ENCODE measurements around the gene POC1A.

POC1A gene

DNA sequence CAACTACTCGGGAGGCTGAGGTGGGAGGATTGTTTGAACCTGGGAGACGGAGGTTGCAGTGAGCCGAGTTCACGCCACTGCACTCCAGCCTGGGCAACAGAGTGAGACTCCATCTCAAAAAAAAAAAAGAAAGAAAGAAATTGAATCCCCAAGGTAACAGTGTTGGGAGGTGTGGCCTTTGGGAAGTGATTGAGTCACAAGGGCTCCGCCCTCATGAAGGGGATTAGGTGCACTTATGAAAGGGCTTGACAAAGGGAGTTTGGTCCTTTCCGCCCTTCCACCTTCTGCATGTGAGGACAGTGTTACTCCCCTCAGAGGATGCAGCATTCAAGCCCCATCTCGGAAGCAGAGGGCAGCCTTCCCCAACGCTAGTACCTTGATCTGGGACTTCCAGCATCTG is 21.3 kb downstream of the POC1A start:
- ATAC-seq, result no peak
- no peak overlapping the region for H3K27ac Mint-ChIP-seq
- no peaks in the 10 kb centered on the region for H3K36me3 Mint-ChIP-seq
- no peak overlapping the region for H3K4me3 Mint-ChIP-seq
- no peaks in the 10 kb centered on the region for H3K9me3 Mint-ChIP-seq
- no peak for DNase-seq (ENCODE audit: low spot score in 2 of 2)
- peaks cover 4% of the 10 kb centered on the region for H3K4me1 Mint-ChIP-seq

GRCh38 chr3:52132041-52132440 is 22.2 kb downstream of the POC1A start:
- DNase-seq (ENCODE audit: low spot score in 2 of 2) (no peak), ATAC-seq (no peak)
- Mint-ChIP-seq H3K9me3 (no peaks in the 10 kb centered on the region), H3K27ac (no peak overlapping the region), H3K4me1 (peaks cover 4% of the 10 kb centered on the region), H3K4me3 (no peak overlapping the region), H3K36me3 (no peaks in the 10 kb centered on the region)

GRCh38 chr3:52130966-52131622 is 23.1 kb downstream of the POC1A start:
- H3K4me3 Mint-ChIP-seq, result no peak overlapping the region
- H3K4me1 Mint-ChIP-seq, result peaks cover 4% of the 10 kb centered on the region
- DNase-seq (ENCODE audit: low spot score in 2 of 2) (no peak), ATAC-seq (no peak)
- H3K27ac Mint-ChIP-seq, result peak overlapping the region; percentile 58
- H3K9me3 Mint-ChIP-seq, result no peaks in the 10 kb centered on the region
- H3K36me3 Mint-ChIP-seq, result no peaks in the 10 kb centered on the region

GRCh38 chr3:52128118-52128683 is 26.0 kb downstream of the POC1A start:
- no peaks in the 10 kb centered on the region for H3K36me3 Mint-ChIP-seq
- no peak overlapping the region for H3K27ac Mint-ChIP-seq
- H3K4me1 Mint-ChIP-seq, result no peaks in the 10 kb centered on the region
- no peaks in the 10 kb centered on the region for H3K9me3 Mint-ChIP-seq
- ATAC-seq (no peak), DNase-seq (ENCODE audit: low spot score in 2 of 2) (no peak)
- no peak overlapping the region for H3K4me3 Mint-ChIP-seq

DNA sequence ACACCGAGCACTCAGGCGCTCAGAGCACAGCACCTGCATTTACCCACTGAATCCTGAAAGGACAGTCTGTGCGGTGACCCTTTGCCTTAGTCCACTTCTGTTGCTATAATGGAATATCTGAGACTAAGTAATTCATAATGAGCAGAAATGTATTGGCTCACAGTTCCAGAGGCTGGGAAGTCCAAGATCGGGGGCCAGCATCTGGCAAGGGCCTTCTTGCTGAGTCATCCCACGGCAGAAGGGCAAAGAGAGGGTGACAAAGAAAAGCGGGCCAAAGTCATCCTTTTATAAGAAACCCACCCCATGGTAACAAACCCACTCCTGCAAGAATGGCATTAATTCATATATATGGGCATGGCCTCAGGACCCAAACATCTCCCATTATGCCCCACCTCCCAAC is 27.7 kb downstream of the POC1A start:
- DNase-seq (ENCODE audit: low spot score in 2 of 2) (no peak), ATAC-seq (no peak)
- Mint-ChIP-seq H3K4me1 (no peaks in the 10 kb centered on the region), H3K36me3 (no peaks in the 10 kb centered on the region), H3K4me3 (no peak overlapping the region), H3K9me3 (no peaks in the 10 kb centered on the region), H3K27ac (peak overlapping the region; percentile 80)

DNA sequence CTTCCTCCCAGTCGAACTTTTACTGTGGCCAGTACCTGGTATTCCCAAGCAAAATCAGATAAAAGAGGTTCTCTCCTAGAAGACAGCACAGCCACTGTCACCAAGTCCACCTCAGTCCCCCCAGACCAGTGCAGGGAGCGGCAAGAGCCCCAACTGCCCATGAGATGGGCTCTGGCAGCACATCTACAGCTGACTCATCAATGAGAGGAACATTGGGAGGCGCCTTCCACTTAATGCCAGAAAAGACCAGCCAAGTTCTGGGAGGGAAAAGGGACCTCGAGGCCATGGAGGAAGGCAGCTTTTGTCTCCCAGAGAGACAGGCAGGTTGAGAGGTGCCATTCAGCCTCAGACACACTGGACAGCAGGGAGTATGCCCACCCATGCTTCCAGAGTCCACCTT is 28.2 kb downstream of the POC1A start:
- H3K36me3 Mint-ChIP-seq, result no peaks in the 10 kb centered on the region
- ATAC-seq, result no peak
- H3K4me1 Mint-ChIP-seq, result no peaks in the 10 kb centered on the region
- DNase-seq (ENCODE audit: low spot score in 2 of 2), result no peak
- H3K9me3 Mint-ChIP-seq, result no peaks in the 10 kb centered on the region
- no peak overlapping the region for H3K4me3 Mint-ChIP-seq
- peak overlapping the region; percentile 80 for H3K27ac Mint-ChIP-seq

DNA sequence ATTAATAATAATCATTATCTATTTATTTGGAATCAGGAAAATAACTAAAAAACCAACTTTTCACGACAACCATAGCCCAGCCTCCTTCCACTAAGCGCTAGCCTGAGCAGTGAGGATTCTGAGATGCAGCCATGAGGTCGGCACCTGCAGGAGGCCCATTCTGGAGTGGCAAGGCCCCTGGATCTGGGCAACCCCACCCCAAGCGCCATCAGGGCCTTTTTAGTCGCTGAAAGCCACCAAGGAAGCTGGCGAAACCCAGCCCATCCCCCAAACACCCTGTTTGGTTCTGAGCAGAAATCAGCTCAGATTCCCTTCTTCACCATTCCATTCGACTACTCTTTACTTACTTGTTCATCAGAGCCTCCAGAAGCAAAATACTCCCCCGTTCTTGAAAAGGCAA is 29.5 kb downstream of the POC1A start:
- ATAC-seq (no peak), DNase-seq (ENCODE audit: low spot score in 2 of 2) (no peak)
- Mint-ChIP-seq H3K4me3 (no peak overlapping the region), H3K27ac (no peak overlapping the region), H3K9me3 (no peaks in the 10 kb centered on the region), H3K36me3 (no peaks in the 10 kb centered on the region), H3K4me1 (no peaks in the 10 kb centered on the region)

GRCh38 chr3:52124126-52124525 is 30.1 kb downstream of the POC1A start:
- H3K36me3 Mint-ChIP-seq, result no peaks in the 10 kb centered on the region
- no peak for ATAC-seq
- no peaks in the 10 kb centered on the region for H3K9me3 Mint-ChIP-seq
- DNase-seq (ENCODE audit: low spot score in 2 of 2), result no peak
- H3K4me1 Mint-ChIP-seq, result no peaks in the 10 kb centered on the region
- H3K27ac Mint-ChIP-seq, result peak overlapping the region; percentile 60
- H3K4me3 Mint-ChIP-seq, result no peak overlapping the region

DNA sequence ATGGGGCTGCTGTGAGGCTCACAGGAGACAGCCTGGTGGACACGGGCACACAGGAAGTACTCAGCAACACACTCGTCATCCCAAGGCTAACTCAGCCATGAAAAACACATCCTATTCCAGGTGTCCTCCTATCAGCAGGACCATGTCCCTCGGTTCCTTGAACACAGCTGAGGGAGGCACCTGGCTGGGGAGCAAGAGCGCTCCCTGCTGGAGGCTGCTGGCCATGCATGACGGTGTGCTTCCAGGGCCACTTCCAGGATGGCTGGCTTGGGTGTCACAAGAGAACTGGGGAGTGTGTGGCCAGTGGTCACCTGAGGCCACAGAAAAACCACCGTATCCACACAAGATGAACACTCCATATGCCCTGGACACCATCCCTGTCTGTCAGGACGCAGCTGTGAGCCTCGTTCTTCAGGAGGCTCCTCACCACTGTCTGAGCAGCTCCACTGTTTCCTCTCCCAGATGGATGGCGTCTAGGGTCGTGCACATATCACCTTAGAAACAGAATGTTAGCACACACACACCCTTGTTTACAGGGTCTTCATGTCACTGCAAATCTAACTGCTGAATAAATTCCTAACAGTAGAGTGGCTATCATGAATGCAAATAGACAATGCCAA is 31.0 kb downstream of the POC1A start:
- DNase-seq (ENCODE audit: low spot score in 2 of 2), result peak; percentile 75 to 81
- no peaks in the 10 kb centered on the region for H3K9me3 Mint-ChIP-seq
- peak; percentile 81 for ATAC-seq
- H3K4me3 Mint-ChIP-seq, result no peak overlapping the region
- H3K36me3 Mint-ChIP-seq, result no peaks in the 10 kb centered on the region
- H3K27ac Mint-ChIP-seq, result peak overlapping the region; percentile 60
- no peaks in the 10 kb centered on the region for H3K4me1 Mint-ChIP-seq

DNA sequence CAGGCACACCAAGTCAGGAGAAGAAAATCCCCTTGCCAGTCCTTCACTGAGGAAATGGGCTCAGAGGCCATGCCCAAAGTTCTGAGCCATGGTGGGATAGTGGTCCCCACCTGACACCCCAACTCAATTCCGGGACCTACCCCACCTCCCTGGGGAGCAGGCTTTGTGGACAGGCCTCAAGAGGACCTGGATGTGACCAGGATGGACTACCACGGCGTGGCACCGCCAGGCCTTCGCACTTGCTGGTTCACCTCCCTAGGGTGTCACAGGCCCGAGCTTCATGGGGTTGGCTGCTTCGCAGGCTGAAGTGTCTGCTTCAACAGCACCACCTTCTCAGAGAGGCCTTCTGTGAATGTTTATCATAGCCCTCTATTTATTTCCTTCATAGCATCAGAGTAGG is 31.7 kb downstream of the POC1A start:
- DNase-seq (ENCODE audit: low spot score in 2 of 2), result no peak
- H3K4me1 Mint-ChIP-seq, result no peaks in the 10 kb centered on the region
- no peak overlapping the region for H3K27ac Mint-ChIP-seq
- H3K9me3 Mint-ChIP-seq, result no peaks in the 10 kb centered on the region
- no peak overlapping the region for H3K4me3 Mint-ChIP-seq
- no peaks in the 10 kb centered on the region for H3K36me3 Mint-ChIP-seq
- ATAC-seq, result no peak

DNA sequence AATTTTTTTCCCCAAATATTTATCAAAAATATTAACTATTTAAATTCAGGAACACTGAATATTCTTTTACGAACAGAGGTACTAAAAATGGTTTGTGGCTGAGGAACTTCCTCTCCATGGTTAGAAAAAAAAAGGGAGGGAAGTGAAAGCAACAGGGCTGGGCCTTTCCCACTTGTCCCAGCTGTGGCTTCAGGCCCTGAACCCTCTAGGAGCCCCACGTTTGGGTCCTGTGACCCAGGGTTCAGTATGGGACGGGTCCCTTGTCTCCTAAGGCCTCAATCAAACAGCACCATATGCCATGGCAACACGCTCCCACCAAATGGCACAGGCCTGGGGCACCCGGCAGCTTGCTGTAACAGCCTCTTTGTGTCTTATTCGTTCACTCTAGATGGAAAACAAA is 32.4 kb downstream of the POC1A start:
- H3K27ac Mint-ChIP-seq, result no peak overlapping the region
- no peak for DNase-seq (ENCODE audit: low spot score in 2 of 2)
- no peak for ATAC-seq

DNA sequence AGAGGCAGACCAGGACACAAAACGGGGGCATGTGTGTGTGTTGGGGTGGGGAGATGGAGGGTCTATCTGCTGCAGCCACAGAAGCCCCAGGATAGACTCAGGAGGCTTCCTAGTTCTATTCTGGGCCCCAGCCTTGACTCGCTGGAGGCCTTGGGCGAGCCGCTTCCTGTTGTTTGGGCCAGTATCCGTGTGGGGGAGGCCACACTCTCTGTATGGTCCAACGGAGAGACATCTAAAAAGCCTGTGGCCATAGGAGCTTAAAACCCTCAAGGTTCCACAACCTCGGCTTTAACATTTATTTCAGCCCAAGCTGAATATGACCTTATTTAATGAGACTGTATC is 32.8 kb downstream of the POC1A start:
- ATAC-seq (no peak), DNase-seq (ENCODE audit: low spot score in 2 of 2) (no peak)
- H3K4me1 Mint-ChIP-seq, result no peaks in the 10 kb centered on the region
- no peaks in the 10 kb centered on the region for H3K9me3 Mint-ChIP-seq
- no peak overlapping the region for H3K4me3 Mint-ChIP-seq
- peak overlapping the region; percentile 88 for H3K27ac Mint-ChIP-seq
- no peaks in the 10 kb centered on the region for H3K36me3 Mint-ChIP-seq

More for the DNA sequence above, 32.4 kb downstream of the POC1A start:
- Mint-ChIP-seq H3K36me3 (no peaks in the 10 kb centered on the region), H3K4me3 (no peak overlapping the region), H3K9me3 (no peaks in the 10 kb centered on the region), H3K4me1 (no peaks in the 10 kb centered on the region)

DNA sequence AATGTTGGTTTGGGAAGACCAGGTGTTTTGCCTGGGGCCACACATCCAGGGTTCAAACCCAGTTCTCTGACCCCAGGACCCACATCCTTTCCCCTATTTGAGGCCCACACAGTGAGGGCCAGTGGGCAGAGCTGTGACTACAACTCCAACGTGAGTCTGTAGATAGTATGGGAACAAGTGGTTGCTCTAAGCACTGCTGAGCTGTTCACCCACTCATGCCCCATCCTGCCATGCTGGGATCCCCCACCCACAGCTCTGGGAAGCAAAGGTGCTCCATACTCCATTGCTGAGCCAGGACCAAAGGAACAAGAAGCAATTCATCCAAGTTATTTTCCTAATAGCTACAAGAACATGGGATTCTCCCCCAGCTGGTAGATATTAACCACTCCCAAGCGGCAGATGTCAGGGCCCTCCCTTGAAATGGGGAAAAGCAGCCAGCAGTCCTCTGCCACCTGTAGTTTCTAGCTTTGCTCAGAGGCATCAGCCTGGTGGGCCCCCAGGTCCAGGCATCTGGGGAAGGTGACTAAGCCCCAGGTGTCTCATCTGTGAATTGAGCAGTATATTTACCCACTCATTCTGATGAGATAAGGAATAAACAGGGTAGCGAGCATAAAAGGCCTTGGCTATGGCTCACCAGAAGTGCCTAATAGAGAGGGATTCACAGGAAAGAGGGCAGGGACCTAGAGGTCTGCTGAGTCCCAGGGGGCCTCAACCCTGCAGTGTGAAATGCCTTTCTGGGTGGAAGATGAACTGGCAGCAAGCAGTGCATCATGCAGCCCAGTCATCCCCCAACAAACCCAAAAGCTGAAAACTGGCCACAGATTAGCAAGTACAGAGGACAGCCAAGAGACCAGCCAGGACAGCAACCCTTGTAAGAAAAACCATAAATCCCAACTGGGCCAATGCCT is 33.4 kb downstream of the POC1A start:
- Mint-ChIP-seq H3K36me3 (no peaks in the 10 kb centered on the region), H3K9me3 (no peaks in the 10 kb centered on the region), H3K4me3 (no peak overlapping the region), H3K27ac (peak overlapping the region; percentile 88), H3K4me1 (no peaks in the 10 kb centered on the region)
- DNase-seq (ENCODE audit: low spot score in 2 of 2) (no peak), ATAC-seq (peak; percentile 57)

- Mint-ChIP-seq H3K27ac (no peak overlapping the region), H3K36me3 (no peaks in the 10 kb centered on the region), H3K4me1 (no peaks in the 10 kb centered on the region), H3K9me3 (no peaks in the 10 kb centered on the region), H3K4me3 (no peak overlapping the region)
- ATAC-seq (no peak), DNase-seq (ENCODE audit: low spot score in 2 of 2) (no peak)
Measured at GRCh38 chr3:52119826-52120225, 34.4 kb downstream of the POC1A start.

- ATAC-seq, result no peak
- no peak overlapping the region for H3K27ac Mint-ChIP-seq
- no peaks in the 10 kb centered on the region for H3K9me3 Mint-ChIP-seq
- no peaks in the 10 kb centered on the region for H3K36me3 Mint-ChIP-seq
- H3K4me3 Mint-ChIP-seq, result no peak overlapping the region
- DNase-seq (ENCODE audit: low spot score in 2 of 2), result no peak
- H3K4me1 Mint-ChIP-seq, result no peaks in the 10 kb centered on the region
Measured at GRCh38 chr3:52119099-52119498, 35.1 kb downstream of the POC1A start.
